Thymus (tissue), 11 donors: ENCODE data around the gene LPCAT3. TPM values are rescaled to one million over a fixed set of nuclear protein-coding genes. Genes with fewer than 3 reads are reported as not detected.

Experiments
- DNase-seq, 9 donors: peaks; one replicate each; pipeline ENCODE4 v3.0.0-alpha.2; 2013; ENCODE audit warnings: low spot score in 9 of 9, low read depth in 6 of 9, missing footprints in 1 of 9
- H3K27ac ChIP-seq, 2 donors: one replicate each; pipeline ENCODE4 v1.5.1; 2013; ENCODE audit warnings: control low read depth in 1 of 2, low read depth in 1 of 2, low read length in 1 of 2, mild to moderate bottlenecking in 1 of 2, moderate library complexity in 1 of 2
- H3K27me3 ChIP-seq, 2 donors: one replicate each; pipeline ENCODE4 v1.5.1; 2013; ENCODE audit warnings: low read length in 1 of 2; ENCODE audit not compliant: control insufficient read depth in 2 of 2, insufficient read depth in 1 of 2
- H3K36me3 ChIP-seq, 2 donors: one replicate each; pipeline ENCODE4 v1.5.1; 2013; ENCODE audit warnings: low read length in 1 of 2, mild to moderate bottlenecking in 1 of 2, moderate library complexity in 1 of 2; ENCODE audit not compliant: control insufficient read depth in 2 of 2, insufficient read depth in 2 of 2
- H3K4me1 ChIP-seq, 2 donors: one replicate each; pipeline ENCODE4 v1.5.1; 2013; ENCODE audit warnings: low read length in 2 of 2; ENCODE audit not compliant: control insufficient read depth in 2 of 2, insufficient read depth in 2 of 2
- H3K4me3 ChIP-seq, 2 donors: one replicate each; pipeline ENCODE4 v1.5.1; 2013; ENCODE audit warnings: low read length in 2 of 2, control low read depth in 1 of 2, mild to moderate bottlenecking in 1 of 2
- H3K9me3 ChIP-seq, 2 donors: one replicate each; pipeline ENCODE4 v1.5.1; 2013; ENCODE audit warnings: low read length in 1 of 2, mild to moderate bottlenecking in 1 of 2; ENCODE audit not compliant: control insufficient read depth in 2 of 2, insufficient read depth in 1 of 2
- WGBS: extraction: QIAGEN DNeasy Blood & Tissue Kit; methylation state at CpG from one replicate; pipeline ENCODE4 v1.1.7; 2013; 5-methylcytosine and 5-hydroxymethylcytosine counted together
- polyA plus RNA-seq: library from polyadenylated mRNA; stranded (reverse); fragments of 200-250 nt; gene quantifications from one replicate; pipeline ENCODE4 v1.2.3, GENCODE V29; 2013
- total RNA-seq: library from RNA; stranded (reverse); fragments of 120-200 nt; gene quantifications from one replicate; pipeline ENCODE4 v1.2.4, GENCODE V29; 2013
- donor health status: healthy.

The LPCAT3 gene
- total and polyA plus RNA-seq, 2 donors = 16.1 to 28.2 TPM

DNA sequence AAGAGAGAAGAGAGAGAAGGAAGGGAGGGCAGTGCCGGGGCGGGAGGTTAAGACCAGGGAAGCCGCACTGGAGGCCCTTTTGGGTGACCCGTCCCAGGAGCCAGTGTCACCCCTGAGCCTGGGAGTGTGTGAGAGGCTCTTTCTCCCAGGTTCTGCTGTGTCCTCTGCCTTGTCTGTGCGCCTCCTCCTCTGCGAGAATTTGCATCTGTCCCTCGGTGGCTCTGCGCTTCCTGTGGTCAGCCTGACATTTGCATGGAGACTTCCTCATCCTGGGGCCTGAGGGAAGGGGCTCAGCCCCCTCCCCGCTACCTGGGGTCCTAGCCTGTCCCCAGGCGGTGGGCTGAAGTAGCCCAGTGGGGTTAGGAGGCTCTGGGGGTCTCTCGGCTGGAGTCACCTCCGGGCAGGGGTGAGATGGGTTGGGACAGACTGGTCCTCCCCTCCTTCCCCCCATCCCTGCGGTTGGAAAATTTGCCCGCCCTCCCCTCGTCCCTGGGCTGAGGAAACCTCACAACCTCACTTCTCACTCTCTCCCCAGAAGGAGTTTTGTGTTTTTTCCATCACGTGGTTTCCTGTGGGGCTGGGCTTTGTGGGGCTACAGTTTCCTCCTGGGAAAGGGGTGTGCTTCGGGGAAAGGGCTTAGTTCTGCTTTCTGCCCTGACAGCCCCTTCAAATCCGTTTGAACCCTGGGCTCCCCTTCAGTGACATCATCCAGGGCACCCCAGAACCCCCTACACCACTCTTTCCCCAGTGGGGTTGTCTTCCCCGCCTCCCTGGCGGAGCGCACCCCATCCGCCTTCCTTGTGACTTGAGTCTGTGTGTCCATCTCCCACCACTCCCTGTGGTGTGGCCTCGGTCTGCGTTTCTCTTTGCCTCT lies 64.6 kb downstream of the LPCAT3 start:
- peaks cover 50 to 88% of the 10 kb centered on the region in 2 donors for H3K4me1 ChIP-seq
- DNase-seq = peak in 4 of 9 donors; percentile 73 to 92 (median 78)
- peak overlapping the region; percentile 74 to 91 for H3K4me3 ChIP-seq
- H3K36me3 ChIP-seq = peaks cover 42 to 56% of the 10 kb centered on the region in 2 donors
- 11% methylated on average over 24 of the region's 24 CpGs for WGBS
- H3K27me3 ChIP-seq = no peaks in the 10 kb centered on the region
- peak overlapping the region; percentile 82 to 85 for H3K27ac ChIP-seq
- H3K9me3 ChIP-seq = no peaks in the 10 kb centered on the region

DNA sequence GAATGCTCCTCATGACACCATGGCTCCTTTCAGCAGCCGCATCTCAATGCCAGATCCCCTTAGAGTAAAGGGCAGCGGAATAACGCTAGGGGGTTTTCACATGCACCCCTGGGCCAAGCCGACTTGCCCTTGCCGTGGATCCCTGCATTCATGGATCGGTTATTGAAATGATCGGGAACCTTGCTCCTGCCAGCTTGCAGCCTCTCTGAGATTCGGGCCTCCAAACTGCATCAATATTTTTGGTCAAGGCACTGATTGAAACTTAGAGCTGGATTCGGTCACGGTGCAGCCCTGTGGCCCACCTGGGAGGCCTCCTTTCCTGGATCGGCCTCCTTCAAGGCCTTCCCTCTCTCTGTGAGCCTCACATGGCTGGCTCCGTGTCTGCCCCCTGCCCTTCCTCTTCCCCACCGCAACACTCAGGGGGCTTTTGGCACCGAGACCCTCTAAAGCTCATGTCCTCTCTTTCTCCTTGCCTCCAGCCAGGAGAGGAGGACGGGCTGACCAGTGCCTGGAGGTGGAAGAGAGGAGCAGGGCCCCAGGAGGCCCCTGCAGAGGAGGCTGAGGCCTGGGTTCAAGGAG lies 65.3 kb downstream of the LPCAT3 start:
- no peaks in the 10 kb centered on the region for H3K9me3 ChIP-seq
- H3K36me3 ChIP-seq = peaks cover 35 to 49% of the 10 kb centered on the region in 2 donors
- H3K4me3 ChIP-seq = peak overlapping the region; percentile 74 to 91
- peak overlapping the region; percentile 82 to 85 for H3K27ac ChIP-seq
- 34% methylated on average over 15 of the region's 15 CpGs for WGBS
- DNase-seq = peak in 1 of 9 donors; percentile 50
- no peaks in the 10 kb centered on the region for H3K27me3 ChIP-seq
- H3K4me1 ChIP-seq = peaks cover 43 to 81% of the 10 kb centered on the region in 2 donors

DNA sequence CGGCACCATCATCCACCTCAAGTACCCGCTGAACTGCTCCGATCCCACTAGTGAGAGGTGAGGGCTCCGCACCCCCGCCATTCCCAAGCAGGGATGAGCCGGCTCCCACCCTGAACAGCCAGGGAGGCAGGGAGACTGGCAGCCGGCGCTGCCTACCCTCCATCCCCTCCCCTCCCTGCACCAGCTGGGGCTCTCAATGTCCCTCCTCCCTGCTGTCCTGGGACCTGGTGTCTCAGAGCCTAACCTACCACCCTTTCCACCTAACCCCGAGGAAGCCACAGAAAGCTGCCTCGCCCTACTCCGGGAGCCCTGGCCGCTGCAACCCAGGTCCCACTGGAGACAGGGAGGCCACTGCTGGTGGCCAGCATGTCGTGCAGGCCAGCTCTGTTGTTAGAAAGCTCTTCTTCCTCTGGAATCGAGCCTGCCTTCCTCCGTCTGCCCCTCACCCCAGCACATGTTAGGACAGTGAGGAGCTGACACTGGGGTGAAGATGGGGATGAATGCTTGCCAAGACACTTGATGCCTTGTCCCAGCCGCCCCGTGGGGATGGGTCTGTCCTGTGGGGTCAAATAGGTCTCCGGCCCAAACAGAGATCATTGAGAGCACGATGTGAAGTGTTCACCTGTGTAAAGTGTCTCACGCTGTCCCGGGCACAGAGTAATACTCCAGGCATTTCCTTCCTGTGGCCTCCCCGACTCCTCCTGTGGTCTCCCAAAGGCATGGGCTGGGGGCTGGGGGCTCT lies 66.0 kb downstream of the LPCAT3 start:
- peak overlapping the region; percentile 82 to 85 for H3K27ac ChIP-seq
- H3K4me3 ChIP-seq = peak overlapping the region; percentile 74 to 91
- H3K9me3 ChIP-seq = no peaks in the 10 kb centered on the region
- H3K4me1 ChIP-seq = peaks cover 37 to 75% of the 10 kb centered on the region in 2 donors
- WGBS = 15% methylated on average over 22 of the region's 22 CpGs
- DNase-seq = peak in 1 of 9 donors; percentile 35
- peaks cover 28 to 42% of the 10 kb centered on the region in 2 donors for H3K36me3 ChIP-seq
- no peaks in the 10 kb centered on the region for H3K27me3 ChIP-seq

DNA sequence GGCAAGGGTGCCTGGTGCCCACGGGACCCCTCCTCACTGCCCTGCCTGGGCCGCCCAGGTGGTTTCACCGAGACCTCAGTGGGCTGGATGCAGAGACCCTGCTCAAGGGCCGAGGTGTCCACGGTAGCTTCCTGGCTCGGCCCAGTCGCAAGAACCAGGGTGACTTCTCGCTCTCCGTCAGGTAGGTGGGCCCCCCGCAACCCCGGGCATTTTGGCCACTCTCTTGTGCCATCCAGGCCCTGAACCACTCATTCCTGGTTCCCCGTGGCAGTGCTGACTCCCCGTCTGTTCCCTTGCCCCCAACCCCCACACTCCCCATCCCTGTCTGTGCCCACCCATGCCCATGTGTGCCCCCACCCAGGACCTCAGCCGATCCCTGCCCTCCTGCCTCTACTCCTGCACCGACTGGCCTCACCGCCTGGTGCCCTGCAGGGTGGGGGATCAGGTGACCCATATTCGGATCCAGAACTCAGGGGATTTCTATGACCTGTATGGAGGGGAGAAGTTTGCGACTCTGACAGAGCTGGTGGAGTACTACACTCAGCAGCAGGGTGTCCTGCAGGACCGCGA lies 66.6 kb downstream of the LPCAT3 start:
- Histone ChIP-seq H3K9me3 (no peaks in the 10 kb centered on the region), H3K36me3 (peaks cover 22 to 36% of the 10 kb centered on the region in 2 donors), H3K27ac (peak overlapping the region; percentile 82 to 85), H3K4me1 (peaks cover 35 to 73% of the 10 kb centered on the region in 2 donors), H3K4me3 (peak overlapping the region; percentile 74 to 91), H3K27me3 (no peaks in the 10 kb centered on the region)
- WGBS = 11% methylated on average over 20 of the region's 20 CpGs
- DNase-seq = peak in 1 of 9 donors; percentile 44

DNA sequence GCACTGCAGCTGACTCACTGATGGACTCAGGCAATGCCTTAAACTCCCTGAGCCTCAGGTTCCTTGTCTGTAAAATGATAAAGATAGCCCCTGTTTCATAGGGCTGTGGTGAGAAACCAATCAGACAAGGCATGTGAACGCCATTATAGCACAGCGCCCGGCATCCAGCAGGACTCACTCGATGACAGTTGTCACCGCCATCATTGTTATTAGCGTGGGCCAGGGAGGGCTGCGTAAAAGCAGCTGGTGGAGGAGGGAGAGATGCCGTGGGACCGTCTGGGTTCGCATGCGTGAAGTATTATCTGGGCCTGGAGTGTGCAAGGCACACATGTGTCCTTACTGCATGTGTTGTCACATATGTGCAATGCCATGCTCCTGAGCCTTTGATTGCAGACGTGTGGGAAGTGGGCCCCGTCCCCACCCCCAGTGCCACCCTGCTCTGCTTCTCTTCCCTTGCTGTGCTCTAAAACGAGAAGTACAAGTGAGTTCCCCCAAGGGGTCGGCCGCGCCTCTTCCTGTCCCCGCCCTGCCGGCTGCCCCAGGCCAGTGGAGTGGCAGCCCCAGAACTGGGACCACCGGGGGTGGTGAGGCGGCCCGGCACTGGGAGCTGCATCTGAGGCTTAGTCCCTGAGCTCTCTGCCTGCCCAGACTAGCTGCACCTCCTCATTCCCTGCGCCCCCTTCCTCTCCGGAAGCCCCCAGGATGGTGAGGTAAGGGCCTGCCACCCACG lies 67.3 kb downstream of the LPCAT3 start, which contains the start of gene PTPN6:
PTPN6 (plus strand) TSS at position 546 of the 730 bp plus-strand sequence; CDS start at position 703, 157 bp downstream.
- DNase-seq = peak in 3 of 9 donors; percentile 55 to 85 (median 69)
- 16% methylated on average over 25 of the region's 25 CpGs for WGBS
- Histone ChIP-seq H3K4me1 (peaks cover 37 to 73% of the 10 kb centered on the region in 2 donors), H3K27ac (peak within 1 kb of the TSS; percentile 82 to 85), H3K27me3 (no peaks in the 10 kb centered on the region), H3K4me3 (peak within 1 kb of the TSS; percentile 74 to 91), H3K9me3 (no peaks in the 10 kb centered on the region), H3K36me3 (peaks cover 15 to 29% of the 10 kb centered on the region in 2 donors)

DNA sequence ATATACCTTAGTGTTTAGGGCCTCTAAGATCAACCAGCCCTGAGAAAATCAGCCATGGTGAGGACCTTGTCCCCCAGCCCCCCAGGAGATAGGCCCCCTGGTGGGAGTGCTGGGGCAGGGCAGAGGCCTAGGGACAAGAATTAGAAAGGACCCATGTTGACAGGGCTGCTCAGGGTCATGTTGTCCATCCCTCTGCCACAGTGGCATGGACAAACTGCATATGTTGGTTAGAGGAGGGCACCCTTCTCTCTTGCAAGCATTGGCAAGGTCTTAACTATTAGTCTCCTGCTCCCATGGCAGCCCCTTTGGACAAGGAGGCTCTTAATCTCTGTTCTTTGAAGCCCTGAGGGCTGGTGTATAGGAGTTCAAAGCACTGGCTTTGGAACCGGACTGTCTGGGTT lies 67.9 kb downstream of the LPCAT3 start:
- 53% methylated on average over 1 of the region's 1 CpG for WGBS
- H3K4me3 ChIP-seq = peak overlapping the region in 1 of 2 donors; percentile 74
- H3K27me3 ChIP-seq = no peaks in the 10 kb centered on the region
- DNase-seq = peak in 1 of 9 donors; percentile 59
- H3K36me3 ChIP-seq = peaks cover 13 to 28% of the 10 kb centered on the region in 2 donors
- H3K27ac ChIP-seq = peak overlapping the region; percentile 82 to 85
- peaks cover 41 to 73% of the 10 kb centered on the region in 2 donors for H3K4me1 ChIP-seq
- no peaks in the 10 kb centered on the region for H3K9me3 ChIP-seq

DNA sequence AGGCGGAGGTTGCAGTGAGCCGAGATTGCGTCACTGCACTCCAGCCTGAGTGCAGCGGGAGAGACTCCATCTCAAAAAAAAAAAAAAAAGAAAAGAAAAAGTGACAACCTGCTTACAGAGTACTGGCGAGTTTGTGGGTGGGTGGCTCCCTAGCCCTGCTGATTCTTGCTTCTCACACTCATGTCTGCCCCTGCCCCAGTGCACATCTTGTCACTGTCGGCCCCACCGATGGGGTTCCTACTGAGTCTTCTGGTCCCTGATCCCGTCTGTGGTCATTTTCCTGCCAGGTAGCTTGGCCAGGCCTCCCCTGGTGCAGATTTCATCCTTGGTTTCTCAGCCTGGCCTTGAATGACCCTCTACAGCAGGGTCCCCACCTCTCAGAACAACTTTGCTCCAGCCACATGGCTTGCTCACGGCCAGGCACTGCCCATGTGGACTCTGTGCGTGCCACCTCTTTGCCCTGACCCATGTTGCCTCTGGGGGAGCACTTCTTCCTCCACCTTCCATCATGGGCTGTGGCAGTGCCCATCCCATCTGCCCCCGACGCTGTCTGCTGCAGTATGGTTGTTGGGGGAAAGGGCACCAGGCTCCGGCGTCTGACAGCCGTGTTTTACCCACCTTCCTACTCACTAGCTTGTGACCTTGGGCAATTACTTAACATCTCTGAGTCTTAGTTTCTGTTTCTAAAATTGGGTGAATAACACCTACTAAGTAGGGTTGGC lies 69.2 kb downstream of the LPCAT3 start:
- Histone ChIP-seq H3K27me3 (no peaks in the 10 kb centered on the region), H3K4me3 (no peak overlapping the region), H3K9me3 (peaks cover 0 to under 1% of the 10 kb centered on the region in 2 donors), H3K27ac (no peak overlapping the region), H3K4me1 (peaks cover 34 to 66% of the 10 kb centered on the region in 2 donors), H3K36me3 (peaks cover 3 to 19% of the 10 kb centered on the region in 2 donors)
- WGBS = 90% methylated on average over 15 of the region's 15 CpGs
- DNase-seq = no peak
